NCI-H226 (cell line): ENCODE measurements around the gene PTPRH.
A peak's percentile ranks its signal among the peaks of the same experiment; 100 is the strongest.
"Not testable (repeated sequence)": the region's sequence is repeated elsewhere in the genome, so short reads cannot be mapped to it uniquely, and the experiment has no call there.

ENCODE experiments used
- DNase-seq: peaks from one replicate; pipeline ENCODE4 v3.0.0-alpha.2; 2015

PTPRH gene

DNA sequence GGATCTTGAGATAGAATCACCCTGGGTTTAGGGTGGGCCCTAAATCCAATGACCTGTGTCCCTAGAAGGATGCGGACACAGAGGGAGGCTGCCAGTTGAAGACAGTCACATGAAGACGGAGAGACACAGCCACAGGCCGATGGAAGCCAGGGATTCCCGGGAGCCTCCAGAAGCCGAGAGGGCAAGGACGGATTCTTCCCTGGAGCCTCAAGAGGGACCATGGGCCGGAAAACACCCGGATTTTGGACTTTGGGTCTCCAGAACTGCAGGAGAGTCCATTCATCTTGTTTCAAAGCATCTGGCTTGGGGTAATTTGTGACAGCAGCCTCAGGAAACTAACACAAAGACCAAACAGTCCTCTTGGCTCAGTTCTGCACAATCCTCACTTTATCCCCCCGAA lies 17.0 kb upstream of the PTPRH start:
- no peak for DNase-seq

DNA sequence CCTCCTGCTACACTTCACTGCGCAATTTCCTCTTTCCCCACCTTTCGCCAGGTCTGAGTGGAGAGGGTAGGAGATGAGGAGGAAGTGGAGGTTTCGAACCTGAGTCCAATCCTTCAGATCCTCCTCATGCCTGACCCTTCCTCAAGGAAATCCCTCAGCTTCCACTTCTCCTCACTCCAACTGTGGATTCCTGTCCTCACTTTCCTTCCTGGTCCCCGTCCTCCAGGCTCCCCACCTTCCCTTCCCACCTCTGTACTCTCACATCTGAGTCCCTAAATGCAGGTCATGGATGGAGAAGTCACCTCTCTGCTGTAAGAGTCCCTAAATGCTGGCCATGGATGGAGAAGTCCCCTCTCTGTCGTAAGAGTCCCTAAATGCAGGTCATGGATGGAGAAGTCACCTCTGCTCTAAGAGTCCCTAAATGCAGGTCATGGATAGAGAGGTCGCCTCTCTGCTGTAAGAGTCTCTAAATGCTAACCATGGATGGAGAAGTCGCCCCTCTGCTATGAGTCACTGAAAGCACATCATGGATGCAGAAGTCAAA lies 16.2 kb upstream of the PTPRH start:
- no peak for DNase-seq

GRCh38 chr19:55224679-55225414 lies 15.5 kb upstream of the PTPRH start:
- DNase-seq: not testable (repeated sequence)

DNA sequence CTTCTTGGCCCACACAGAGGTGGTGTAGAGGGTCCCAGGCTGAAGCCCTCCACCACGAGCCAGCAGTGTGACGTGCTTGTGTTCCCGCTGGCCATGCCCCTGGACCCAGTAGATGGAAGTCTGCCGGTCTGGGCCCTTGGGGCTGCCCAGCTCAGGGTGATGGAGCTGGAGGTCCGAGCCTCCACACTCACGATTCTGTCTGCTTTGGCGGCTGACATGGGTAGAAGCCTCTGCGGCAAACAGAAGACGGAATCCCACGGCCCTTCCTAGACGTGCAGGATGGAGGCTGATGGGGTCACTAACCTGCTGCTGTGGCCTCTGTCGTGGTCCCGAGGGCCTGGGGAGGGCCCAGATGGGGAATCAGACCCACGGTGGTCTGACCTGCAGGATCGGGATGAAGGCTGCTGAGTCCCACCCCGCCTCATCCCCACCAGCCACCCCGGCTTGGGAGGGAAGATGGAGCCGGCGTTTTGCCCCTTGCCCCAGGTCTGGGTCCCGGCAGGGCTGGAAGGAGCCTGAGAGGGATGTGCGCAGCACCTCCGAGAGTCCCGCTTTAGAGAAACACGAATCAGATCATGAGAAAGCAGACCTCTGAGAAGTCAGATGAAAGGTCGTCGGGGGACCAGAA lies 14.9 kb upstream of the PTPRH start:
- no peak for DNase-seq

GRCh38 chr19:55223291-55224037 lies 14.2 kb upstream of the PTPRH start:
- DNase-seq: no peak

GRCh38 chr19:55220525-55220924 lies 11.2 kb upstream of the PTPRH start:
- no peak for DNase-seq

- DNase-seq: peak; percentile 100
These were observed 7.3 kb upstream of the PTPRH start for GRCh38 chr19:55216461-55217198.

DNA sequence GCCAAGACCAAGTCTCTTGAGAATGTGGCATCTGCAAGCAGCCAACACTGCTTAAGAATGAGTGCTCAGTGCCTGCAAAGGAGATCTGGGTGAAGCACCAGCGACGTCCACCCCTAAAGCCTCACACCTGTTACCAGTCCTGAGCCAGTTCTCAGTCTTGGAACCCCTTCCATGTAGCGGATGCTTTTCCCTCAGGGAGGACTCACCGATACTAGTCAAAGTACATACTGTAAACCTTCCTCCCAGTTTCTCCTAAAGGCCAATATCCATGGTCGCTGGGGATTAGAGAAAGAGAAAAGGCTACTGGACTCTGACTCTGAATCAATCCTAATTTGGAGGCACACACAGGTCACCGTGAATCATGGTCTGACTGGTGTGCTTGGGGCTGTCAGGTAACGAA lies 4.2 kb upstream of the PTPRH start:
- no peak for DNase-seq

- peak; percentile 51 for DNase-seq
These were observed 3.1 kb upstream of the PTPRH start for GRCh38 chr19:55212447-55212846.

- DNase-seq: peak; percentile 93
These were observed 582 bp upstream of the PTPRH start for GRCh38 chr19:55209693-55210472.

DNA sequence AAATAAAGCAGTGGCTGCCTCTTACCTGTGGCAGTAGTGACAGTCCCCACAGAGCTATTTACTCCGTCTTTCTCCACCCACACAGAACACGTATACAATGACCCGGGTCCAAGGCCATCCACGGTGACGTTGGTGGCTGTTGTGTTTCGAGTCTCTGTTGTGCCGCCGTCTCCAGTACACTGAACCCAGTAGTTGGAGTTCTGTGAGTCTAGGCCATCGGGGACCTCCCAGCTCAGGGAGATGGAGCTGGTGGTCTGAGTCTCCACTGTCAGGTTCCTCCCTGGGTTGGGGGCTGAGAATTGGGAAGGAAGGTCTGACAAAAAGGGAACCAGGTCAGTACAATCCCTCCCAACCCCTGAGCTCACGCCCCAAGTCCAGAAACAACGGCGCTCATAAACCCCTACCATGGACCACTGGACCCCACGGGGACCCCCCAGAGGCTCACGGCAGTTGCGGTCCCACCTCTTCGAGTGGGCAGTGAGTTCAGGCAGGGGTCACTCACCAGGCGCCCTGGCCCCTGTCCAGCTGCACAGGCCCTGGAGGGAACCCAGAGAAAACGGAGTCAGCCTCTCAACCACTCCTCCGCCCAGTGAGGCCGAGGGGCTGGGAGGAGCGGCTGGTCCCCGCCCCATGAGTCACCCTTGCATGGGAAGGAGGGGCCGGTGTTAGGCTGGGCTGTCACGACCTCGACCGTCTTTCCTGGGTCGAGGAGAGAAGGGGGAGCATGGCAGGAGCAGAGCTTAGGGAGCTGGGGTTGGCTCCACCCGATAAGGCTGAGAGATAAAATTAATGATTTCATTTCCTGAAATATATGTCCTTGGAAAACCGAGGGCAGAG lies 2.4 kb downstream of the PTPRH start:
- DNase-seq: peak; percentile 99

GRCh38 chr19:55202199-55202598 lies 7.1 kb downstream of the PTPRH start:
- DNase-seq: not testable (repeated sequence)

DNA sequence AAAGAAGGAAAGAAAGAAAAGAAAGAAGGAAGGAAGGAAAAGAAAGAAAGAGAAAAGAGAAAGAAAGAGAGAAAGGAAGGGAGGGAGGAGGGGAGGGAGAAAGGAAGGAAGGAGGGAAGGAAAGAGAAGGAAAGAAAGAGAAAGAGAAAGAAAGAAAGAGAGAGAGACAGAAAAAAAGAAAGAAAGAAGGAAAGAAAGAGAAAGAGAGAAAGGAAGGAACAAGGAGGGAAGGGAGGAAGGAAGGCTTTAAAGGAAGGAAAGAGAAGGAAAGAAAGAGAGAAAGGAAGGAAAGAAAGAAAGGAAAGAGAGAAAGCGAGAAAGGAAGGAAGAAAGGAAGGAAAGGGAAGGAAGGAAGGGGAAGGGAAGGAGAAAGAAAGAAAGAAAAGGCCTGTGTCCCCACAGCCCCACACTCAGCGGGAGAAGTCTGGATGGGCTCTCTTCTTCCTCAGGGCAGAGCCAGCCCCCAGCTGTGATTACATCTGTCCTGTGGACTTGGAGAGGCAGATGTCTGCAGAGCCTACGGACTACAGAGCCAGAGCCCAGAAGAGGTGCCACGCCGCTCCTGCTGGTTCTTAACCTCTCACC lies 9.6 kb downstream of the PTPRH start:
- DNase-seq: no peak

DNA sequence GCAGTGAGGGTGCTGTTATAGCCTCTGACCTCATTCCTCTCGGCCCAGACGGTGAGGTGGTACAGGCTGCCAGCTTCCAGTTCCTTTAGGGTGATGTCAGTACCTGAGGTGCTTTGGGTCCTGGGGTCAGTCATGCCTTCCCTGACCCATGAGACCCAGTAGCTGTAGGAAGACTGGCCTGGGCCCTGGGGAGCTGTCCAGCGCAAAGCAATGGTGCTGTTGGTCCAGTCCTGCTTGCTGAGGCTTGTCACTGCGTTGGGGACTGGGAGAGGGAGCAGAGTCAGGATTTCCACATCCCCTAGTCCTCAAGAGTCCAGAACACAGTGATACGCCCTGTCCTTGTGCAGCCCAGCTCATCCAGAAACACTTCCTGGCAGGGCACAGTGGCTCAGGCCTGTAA lies 10.7 kb downstream of the PTPRH start:
- DNase-seq: no peak

DNA sequence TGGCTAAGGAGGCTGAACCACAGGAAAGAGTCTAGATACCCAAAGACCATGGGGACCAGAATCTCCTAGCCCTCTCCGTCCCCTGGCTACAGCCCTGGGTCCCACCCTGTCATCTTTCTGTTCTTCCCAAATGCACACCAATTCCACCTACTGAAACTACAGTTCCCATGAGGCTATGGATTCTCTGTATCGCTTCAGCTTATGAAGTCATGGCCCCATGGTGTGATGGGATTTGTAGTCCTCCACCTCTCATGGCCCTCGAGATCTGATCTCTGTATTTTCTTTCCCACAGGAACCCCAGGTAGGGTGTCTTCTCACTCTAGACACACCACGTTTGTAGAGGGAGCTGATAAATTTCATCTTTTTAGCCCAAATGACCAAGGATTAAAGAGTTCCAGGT lies 11.8 kb downstream of the PTPRH start:
- no peak for DNase-seq

GRCh38 chr19:55196803-55197202 lies 12.5 kb downstream of the PTPRH start:
- no peak for DNase-seq

- DNase-seq: no peak
These were observed 15.8 kb downstream of the PTPRH start for GRCh38 chr19:55193481-55193880.

DNA sequence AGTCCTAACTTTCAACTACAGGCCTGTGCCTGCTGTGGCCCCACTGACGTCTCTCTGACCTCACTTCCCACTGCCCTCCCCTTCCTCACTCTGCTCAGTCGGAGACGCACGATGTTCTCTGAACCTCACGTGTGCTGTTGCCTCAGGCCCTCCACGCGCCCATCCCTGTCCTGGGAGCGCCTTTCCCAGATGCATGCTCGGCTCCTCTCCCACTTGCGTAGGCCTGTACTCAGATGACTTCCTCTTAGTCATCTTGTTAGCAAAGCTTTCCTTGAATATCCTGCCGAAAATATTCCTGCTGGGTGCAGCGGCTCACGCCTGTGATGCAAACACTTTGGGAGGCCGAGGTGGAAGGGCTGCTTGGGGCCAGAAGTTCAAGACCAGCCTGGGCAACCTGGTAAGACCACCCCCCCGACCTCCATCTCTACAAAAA lies 19.9 kb downstream of the PTPRH start:
- DNase-seq: peak; percentile 100

- DNase-seq: no peak
These were observed 20.7 kb downstream of the PTPRH start for GRCh38 chr19:55188625-55189024.

GRCh38 chr19:55186080-55186479 lies 23.2 kb downstream of the PTPRH start:
- DNase-seq: no peak

- DNase-seq: no peak
These were observed 27.6 kb downstream of the PTPRH start for GRCh38 chr19:55181740-55182139.
